ENCODE measurements around the gene ALDH3B1.
"Not testable (repeated sequence)": the region's sequence is repeated elsewhere in the genome, so short reads cannot be mapped to it uniquely, and the experiment has no call there.

Gene ALDH3B1

GRCh38 chr11:68010090-68011041, at the start of gene ALDH3B1:
ALDH3B1 (plus strand) TSS chr11:68010327; CDS start chr11:68015298, 4,971 bp downstream.
- in situ Hi-C loops (cut with MboI; ENCODE audit: low sequenced_read_pairs) = no loop called here

GRCh38 chr11:67963217-67963616, 46.9 kb upstream of the ALDH3B1 start:
- in situ Hi-C loops (cut with MboI; ENCODE audit: low sequenced_read_pairs) = loop anchor here (25.0 kb wide), 1 partner anchor 101 kb away; no protein-coding TSS in a partner anchor

DNA sequence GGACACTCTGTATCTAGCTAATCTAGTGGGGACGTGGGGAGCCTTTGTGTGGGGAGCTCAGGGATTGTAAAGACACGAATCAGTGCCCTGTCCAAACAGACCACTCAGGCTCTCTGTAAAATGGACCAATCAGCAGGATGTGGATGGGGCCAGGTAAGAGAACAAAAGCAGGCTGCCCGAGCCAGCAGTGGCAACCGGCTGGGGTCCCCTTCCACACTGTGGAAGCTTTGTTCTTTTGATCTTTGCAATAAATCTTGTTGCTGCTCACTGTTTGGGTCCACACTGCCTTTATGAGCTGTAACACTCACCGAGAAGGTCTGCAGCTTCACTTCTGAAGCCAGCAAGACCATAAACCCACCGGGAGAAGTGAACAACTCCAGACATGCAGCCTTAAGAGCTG, 46.2 kb upstream of the ALDH3B1 start:
- in situ Hi-C loops (cut with MboI; ENCODE audit: low sequenced_read_pairs) = loop anchor here (25.0 kb wide), 1 partner anchor 102 kb away; no protein-coding TSS in a partner anchor

DNA sequence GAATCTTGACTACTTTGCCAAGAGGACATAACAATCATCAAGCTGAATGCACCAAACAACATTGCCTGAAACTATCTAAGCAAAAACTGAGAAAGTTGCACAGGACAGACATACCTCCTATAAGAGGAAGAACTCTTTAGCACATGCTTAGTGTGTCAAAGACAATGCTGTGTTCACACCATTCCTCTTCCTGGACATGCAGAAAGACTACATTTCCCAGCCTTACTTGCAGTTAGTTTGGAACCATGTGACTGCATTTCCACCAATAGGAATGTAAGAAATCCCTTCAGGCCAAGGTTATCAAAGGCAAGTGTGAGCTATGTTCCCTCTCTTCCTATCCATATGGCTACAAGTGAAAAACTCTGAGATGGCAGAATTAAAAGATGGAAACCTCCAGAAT, 45.4 kb upstream of the ALDH3B1 start:
- in situ Hi-C loops (cut with MboI; ENCODE audit: low sequenced_read_pairs) = loop anchor here (25.0 kb wide), 1 partner anchor 102 kb away; no protein-coding TSS in a partner anchor

DNA sequence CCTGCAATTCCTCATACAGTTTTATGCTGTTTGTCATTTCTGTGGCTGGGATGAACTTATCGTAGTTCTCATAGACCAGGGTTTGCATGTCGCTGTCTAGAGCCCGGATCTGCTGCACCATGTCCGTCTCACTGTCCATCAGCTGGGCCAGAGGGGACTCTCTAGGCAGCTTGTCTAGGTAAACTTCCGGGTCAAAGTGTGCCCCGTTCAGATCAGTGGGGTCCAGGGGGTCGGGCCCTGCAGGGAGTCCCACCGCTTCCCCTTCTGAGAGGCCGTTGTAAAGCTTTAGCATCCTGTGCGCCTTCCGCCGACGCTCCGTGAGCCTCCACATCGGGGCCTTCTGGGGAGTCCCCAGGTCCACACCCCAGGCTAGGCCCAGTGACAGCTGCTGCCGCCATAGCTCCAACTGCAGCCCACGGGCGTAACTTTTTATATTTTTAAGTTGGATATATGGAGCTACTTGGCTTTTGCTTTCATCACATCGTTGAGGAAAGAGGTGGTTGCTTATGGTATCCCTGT, 44.2 kb upstream of the ALDH3B1 start:
- in situ Hi-C loops (cut with MboI; ENCODE audit: low sequenced_read_pairs) = loop anchor here (25.0 kb wide), 1 partner anchor 104 kb away; no protein-coding TSS in a partner anchor

- in situ Hi-C loops (cut with MboI; ENCODE audit: low sequenced_read_pairs) = loop anchor here (25.0 kb wide), 1 partner anchor 112 kb away; no protein-coding TSS in a partner anchor
Measured at GRCh38 chr11:67974746-67975145, 35.4 kb upstream of the ALDH3B1 start.

DNA sequence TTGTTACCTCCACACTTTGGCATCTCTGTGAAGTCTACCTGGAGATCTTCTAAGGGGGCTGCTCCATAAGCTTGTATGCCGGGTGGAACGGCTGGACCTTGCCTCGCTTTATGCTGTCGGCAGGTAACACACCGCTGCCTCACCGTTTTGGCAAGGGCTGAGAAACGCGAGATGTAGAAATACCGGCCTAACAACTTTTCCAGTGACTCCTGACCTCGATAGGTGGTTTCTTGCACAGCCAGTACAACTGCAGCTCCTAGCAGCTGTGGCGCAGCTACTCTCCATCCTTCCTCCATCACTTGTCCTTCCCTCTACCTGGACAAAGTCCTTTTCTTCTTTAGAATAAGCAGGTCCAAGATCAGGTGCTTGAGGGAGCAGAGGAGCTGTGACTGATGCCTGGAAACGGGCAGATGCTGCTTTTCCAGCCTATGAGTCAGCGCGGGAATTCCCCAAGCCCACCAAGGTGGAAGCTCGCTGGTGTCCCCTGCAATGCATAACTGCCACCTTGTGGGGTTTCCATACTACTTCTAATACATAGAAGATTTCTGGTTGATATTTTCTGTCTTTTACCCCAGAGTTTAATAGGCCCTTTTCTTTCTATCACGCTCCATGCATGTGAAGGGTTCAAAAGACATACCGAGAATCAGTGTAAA, 31.2 kb upstream of the ALDH3B1 start:
- in situ Hi-C loops (cut with MboI; ENCODE audit: low sequenced_read_pairs) = not testable (repeated sequence)

GRCh38 chr11:67981226-67981625, 28.9 kb upstream of the ALDH3B1 start:
- in situ Hi-C loops (cut with MboI; ENCODE audit: low sequenced_read_pairs) = not testable (repeated sequence)

GRCh38 chr11:67982255-67982857, 27.8 kb upstream of the ALDH3B1 start:
- in situ Hi-C loops (cut with MboI; ENCODE audit: low sequenced_read_pairs) = not testable (repeated sequence)

GRCh38 chr11:67983951-67984350, 26.2 kb upstream of the ALDH3B1 start:
- in situ Hi-C loops (cut with MboI; ENCODE audit: low sequenced_read_pairs) = no loop called here

DNA sequence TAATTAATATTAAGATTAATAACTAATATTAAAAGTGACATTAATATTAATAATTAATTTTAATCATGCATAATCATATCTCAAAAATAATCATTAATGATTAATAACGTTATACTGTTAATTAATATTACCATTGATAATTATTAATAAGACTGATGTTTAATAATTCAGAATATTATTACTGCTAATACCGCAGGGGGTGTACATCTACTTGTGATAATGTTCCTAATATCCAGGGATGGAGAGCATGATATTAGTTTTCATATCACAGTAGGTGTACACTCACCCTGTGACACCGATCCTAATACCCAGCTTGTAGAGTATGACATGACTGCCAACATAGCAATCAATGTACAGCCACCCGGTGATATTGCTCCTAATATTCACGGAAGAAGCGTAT, 24.8 kb upstream of the ALDH3B1 start:
- in situ Hi-C loops (cut with MboI; ENCODE audit: low sequenced_read_pairs) = not testable (repeated sequence)

DNA sequence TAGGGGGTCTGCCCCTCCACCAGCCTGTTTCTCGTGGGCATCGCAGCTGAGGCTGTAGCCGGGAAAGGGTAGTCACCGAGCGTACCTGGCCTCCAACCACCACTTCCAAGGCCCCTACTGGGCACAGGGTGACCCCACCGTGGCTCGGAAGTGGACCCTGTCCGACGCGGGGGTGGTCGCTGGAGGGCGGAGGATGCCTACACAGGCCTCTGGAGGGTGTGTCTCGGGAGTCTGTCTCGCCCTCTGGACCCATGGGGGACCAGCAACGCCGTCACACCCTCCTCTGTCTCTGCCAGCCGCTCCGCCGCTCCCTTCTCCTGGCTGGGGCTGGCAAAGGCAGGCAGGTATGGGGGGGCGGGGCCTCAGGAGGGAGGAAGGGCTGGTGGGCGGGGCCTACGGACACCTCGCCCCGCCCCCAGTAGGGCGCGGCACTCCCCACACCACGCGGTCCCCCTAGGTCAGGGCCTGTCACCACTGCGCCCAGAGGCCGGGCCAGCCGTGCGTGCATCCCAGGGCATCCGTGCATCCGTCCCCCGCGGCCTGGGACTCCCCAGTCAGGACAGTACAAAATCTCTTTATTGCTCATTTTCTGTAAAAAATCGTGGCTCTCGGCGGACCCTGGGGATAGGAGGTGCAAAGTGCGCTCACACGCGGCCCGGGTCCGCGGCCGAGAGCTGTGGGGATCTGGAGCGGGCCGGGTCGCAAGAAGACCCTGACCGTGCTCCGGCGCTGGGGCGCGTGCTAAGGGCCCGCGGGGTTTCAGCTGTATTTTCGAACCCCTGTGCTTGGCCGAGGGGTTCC, 19.4 kb upstream of the ALDH3B1 start:
- in situ Hi-C loops (cut with MboI; ENCODE audit: low sequenced_read_pairs) = not testable (repeated sequence)

DNA sequence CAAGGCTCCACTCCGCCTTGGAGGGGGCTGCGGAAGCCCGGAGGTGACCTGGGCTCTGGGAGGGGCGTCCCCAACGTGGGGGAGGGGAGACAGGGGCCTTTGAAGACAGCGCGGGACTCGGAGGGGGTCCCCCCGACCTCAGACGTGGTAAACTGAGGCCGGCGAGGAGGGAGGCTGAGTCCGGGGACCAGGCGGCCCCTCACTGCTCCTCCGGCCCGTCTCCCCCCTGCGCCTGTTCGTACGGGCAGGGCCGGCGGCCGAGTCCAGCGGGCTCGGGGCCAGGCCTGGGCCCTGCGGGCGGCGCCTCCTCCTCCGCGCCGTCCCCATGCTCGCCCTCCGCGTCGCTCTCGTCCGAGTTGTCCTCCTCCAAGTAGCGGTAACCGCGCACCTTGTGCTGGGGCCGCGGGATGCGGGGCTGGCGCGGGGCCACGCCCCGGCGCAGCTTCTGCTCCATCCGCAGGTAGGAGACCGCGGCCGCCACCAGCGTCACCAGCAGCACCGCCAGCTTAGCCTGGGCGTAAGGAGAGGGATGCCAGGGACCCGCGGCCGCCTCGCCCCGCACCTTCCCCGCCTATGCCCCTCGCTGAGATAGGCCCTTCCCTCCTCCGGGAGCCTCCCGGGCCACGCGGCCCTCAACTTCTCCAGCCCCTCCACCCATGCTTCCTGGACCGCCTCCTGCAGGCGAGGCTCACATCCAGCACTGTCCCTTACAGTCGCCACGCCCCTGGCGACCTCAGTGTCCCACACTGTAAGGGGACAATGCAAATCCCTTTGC, 18.6 kb upstream of the ALDH3B1 start:
- in situ Hi-C loops (cut with MboI; ENCODE audit: low sequenced_read_pairs) = not testable (repeated sequence)

DNA sequence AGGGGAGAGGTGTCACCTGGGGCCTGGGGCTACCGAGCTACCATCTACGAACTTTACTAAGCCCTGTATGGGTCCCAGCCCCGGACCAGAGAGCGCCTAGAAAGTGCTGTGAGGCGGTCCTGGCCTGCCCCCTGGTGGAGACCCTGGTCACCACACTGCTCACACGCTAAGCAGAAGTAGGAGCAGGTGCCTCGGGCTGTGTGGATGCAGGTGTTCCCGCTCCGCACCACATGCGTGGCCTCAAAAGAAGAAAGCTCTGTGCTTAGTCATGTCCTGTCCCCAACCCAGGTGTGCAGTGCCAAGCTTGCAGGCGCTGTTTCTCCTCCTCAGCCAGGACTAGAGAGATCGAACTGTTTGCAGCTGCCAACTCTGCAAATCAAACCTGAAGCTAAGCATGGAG, 16.3 kb upstream of the ALDH3B1 start:
- in situ Hi-C loops (cut with MboI; ENCODE audit: low sequenced_read_pairs) = not testable (repeated sequence)

DNA sequence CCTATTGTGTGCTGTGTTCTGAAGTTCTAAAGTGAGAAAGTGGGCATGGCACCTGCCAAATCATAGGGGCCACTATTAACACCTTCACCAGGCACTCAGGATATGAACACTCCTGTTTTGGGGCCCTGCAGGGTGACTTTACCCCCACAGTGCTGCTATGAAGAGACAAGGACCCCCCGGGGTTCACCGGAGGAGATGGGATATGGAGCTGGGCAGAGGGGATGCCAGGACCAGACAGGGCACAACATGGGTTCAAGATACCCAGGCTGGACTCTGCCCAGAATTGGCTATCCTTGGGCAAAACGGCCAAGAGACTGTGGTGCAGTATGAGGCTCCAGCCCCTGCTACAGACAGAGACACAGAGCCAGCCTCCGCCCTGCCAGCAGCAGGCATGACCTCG, 15.7 kb upstream of the ALDH3B1 start:
- in situ Hi-C loops (cut with MboI; ENCODE audit: low sequenced_read_pairs) = not testable (repeated sequence)

DNA sequence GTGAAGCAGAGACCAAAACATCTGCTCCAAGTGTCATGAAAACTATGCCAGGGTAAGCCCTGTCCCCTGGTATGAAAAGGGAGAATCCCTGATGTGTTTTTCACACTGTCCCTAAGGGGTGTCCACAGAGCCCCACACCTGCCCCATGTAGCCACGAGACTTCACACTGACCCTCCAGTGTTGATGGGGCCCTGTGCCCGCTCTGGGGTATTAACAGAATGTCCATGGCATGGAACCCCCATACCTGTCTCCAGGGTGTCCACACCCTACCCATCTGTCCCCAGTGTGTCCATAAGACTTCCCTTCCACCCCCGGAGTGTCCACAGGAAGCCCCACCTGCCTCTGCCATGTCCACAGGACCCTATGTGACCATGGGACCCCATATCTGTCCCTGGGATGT, 15.0 kb upstream of the ALDH3B1 start:
- in situ Hi-C loops (cut with MboI; ENCODE audit: low sequenced_read_pairs) = not testable (repeated sequence)

DNA sequence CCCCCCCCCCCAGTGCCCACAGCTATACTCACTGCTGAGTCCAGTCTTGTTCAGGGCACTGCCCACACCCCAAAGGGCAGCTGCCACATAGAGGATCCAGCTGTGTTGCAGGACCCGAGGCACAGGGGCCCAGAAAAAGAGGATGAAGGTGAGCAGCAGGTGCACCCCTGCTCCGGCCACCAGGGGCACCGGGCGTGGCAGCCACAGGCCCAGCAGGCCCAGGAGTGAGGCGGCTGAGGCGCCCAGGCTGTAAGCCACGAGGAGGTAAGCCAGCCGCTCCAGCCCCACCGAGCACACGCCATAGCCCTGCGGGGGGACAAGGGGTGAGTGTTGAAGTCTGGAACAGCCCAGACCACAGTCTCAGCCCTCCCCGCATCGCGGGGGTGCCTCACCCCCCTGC, 14.5 kb upstream of the ALDH3B1 start:
- in situ Hi-C loops (cut with MboI; ENCODE audit: low sequenced_read_pairs) = not testable (repeated sequence)

DNA sequence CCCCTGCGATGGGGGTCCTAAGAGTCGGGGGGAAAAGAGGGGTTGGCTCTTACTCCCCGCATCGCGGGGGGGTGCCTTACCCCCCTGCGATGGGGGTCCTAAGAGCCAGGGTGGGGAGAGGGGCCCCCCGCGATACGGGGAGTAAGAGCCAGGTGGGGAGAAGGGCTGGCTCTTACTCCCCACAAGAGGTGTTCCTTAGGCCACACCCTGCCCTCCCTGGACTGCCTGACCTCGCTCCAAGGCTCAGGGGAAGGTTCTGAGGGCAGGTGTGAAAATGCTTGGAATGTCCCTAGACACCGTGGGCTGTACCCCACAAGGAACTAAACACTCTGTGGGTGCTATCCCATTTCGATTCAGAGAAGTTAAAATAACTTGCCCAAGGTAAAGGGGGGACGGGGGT, 14.1 kb upstream of the ALDH3B1 start:
- in situ Hi-C loops (cut with MboI; ENCODE audit: low sequenced_read_pairs) = no loop called here

Measured in HL-60/S4 (cell line).